ENCODE measurements around the gene ARMC2.

- peak in 1 of 2 donors; percentile 21 for TF ChIP-seq POLR2AphosphoS5 (IDR thresholded peaks at IDR 0.05)
- TF ChIP-seq, protein P1, sequence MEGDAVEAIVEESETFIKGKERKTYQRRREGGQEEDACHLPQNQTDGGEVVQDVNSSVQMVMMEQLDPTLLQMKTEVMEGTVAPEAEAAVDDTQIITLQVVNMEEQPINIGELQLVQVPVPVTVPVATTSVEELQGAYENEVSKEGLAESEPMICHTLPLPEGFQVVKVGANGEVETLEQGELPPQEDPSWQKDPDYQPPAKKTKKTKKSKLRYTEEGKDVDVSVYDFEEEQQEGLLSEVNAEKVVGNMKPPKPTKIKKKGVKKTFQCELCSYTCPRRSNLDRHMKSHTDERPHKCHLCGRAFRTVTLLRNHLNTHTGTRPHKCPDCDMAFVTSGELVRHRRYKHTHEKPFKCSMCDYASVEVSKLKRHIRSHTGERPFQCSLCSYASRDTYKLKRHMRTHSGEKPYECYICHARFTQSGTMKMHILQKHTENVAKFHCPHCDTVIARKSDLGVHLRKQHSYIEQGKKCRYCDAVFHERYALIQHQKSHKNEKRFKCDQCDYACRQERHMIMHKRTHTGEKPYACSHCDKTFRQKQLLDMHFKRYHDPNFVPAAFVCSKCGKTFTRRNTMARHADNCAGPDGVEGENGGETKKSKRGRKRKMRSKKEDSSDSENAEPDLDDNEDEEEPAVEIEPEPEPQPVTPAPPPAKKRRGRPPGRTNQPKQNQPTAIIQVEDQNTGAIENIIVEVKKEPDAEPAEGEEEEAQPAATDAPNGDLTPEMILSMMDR (IDR thresholded peaks at IDR 0.05), result no peak
Measured at GRCh38 chr6:108947114-108947854, 99.1 kb downstream of the ARMC2 start.
